NCI-H2081 (cell line): ENCODE results near the gene GPR15LG.
A peak's percentile ranks its signal among the peaks of the same experiment; 100 is the strongest.
"Not testable (repeated sequence)": the region's sequence is repeated elsewhere in the genome, so short reads cannot be mapped to it uniquely, and the experiment has no call there.

Source experiments
- DNase-seq, 2 experiments: peaks; one replicate each; lab custom pipeline; 2025; lab: John Stamatoyannopoulos, UW

GPR15LG gene

GRCh38 chr10:84173501-84173929 is at the start of gene GPR15LG:
Gene GPR15LG (plus strand): TSS chr10:84173801. CDS start chr10:84173852, 51 bp downstream.
- DNase-seq: no peak

GRCh38 chr10:84125910-84126784 is 47.5 kb upstream of the GPR15LG start:
- not testable (repeated sequence) for DNase-seq

- DNase-seq: no peak
Observed at GRCh38 chr10:84126785-84127167, 46.8 kb upstream of the GPR15LG start.

- DNase-seq: no peak
Observed at GRCh38 chr10:84135836-84136235, 37.8 kb upstream of the GPR15LG start.

- DNase-seq: no peak
Observed at GRCh38 chr10:84137811-84138210, 35.8 kb upstream of the GPR15LG start.

- DNase-seq: peak in 1 of 2 experiments; percentile 27
Observed at GRCh38 chr10:84138478-84139125, 35.0 kb upstream of the GPR15LG start.

- peak; percentile 94 to 95 for DNase-seq
Observed at GRCh38 chr10:84139126-84140035, 34.2 kb upstream of the GPR15LG start, which contains the start of gene GHITM. Gene GHITM (plus strand): TSS chr10:84139509. CDS start chr10:84141501, 1,992 bp downstream.

GRCh38 chr10:84140036-84140379 is 33.6 kb upstream of the GPR15LG start:
- DNase-seq: no peak

GRCh38 chr10:84147347-84147746 is 26.3 kb upstream of the GPR15LG start:
- DNase-seq: no peak

GRCh38 chr10:84148006-84148597 is 25.5 kb upstream of the GPR15LG start:
- DNase-seq: peak in 1 of 2 experiments; percentile 26

GRCh38 chr10:84149854-84150253 is 23.7 kb upstream of the GPR15LG start:
- no peak for DNase-seq

- peak in 1 of 2 experiments; percentile 13 for DNase-seq
Observed at GRCh38 chr10:84152769-84153168, 20.8 kb upstream of the GPR15LG start.

- DNase-seq: no peak
Observed at GRCh38 chr10:84155521-84155920, 18.1 kb upstream of the GPR15LG start.

GRCh38 chr10:84156009-84156408 is 17.6 kb upstream of the GPR15LG start:
- no peak for DNase-seq

- DNase-seq: no peak
Observed at GRCh38 chr10:84156768-84157167, 16.8 kb upstream of the GPR15LG start.

- DNase-seq: no peak
Observed at GRCh38 chr10:84158061-84158460, 15.5 kb upstream of the GPR15LG start.

- DNase-seq: no peak
Observed at GRCh38 chr10:84158550-84158949, 15.1 kb upstream of the GPR15LG start.

GRCh38 chr10:84159076-84159685 is 14.4 kb upstream of the GPR15LG start:
- DNase-seq: no peak

- DNase-seq: no peak
Observed at GRCh38 chr10:84160663-84161362, 12.8 kb upstream of the GPR15LG start.

- no peak for DNase-seq
Observed at GRCh38 chr10:84163996-84164395, 9.6 kb upstream of the GPR15LG start.

GRCh38 chr10:84164442-84164841 is 9.2 kb upstream of the GPR15LG start:
- DNase-seq: no peak
